ENCODE data around the gene TMEM245. TPM values are rescaled to one million over a fixed set of nuclear protein-coding genes. Genes with fewer than 3 reads are reported as not detected.

TMEM245 gene
- total and polyA plus RNA-seq, 10 of the 15 experiments (the other 5 are each of a cell fraction or from before 2014, with no cell fraction given), result 7.4 to 36.1 (median 19.0) TPM

DNA sequence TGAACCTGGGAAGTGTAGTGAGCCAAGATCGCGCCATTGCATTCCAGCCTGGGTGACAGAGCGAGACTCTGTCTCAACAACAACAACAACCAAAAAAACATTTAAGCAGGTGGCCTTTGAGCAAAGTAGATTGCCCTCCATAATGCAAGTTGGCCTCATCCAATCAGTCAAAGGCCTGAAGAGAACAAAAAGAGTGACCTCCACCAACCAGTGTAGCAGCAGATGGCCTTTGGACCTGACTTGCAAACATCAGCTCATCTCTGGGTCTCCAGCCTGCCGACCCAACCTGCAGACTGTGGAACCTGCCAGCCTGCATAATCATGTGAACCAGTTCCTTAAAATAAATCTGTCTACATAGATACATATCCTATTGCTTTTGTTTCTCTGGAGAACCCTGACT lies 39.8 kb upstream of the TMEM245 start:
- ChIA-PET POLR2A (no interaction called here), CTCF (no interaction called here), SMC1A (ENCODE audit: uncharacterized antibody, unreplicated experiment) (no interaction called here), RAD21 (ENCODE audit: unreplicated experiment) (no interaction called here)
- no peak overlapping the region for H3K4me2 ChIP-seq (ENCODE audit: control insufficient read depth, insufficient read depth)
- no peaks in the 10 kb centered on the region for H3K9me3 ChIP-seq (replicated peaks; ENCODE audit: control insufficient read depth, insufficient read depth, low read length)
- DNase-seq (ENCODE audit: low read depth, low spot score), result no peak
- in situ Hi-C loops (cut with MboI) (no loop called here), intact Hi-C loops (cut with micrococcal nuclease; ENCODE audit: unreplicated experiment) (no loop called here)
- no peak overlapping the region for H3K27ac ChIP-seq (ENCODE audit: control insufficient read depth, insufficient read depth)
- TF ChIP-seq NBN (IDR thresholded peaks at IDR 0.05), result no peak
- no peak for TF ChIP-seq RB1 (IDR thresholded peaks at IDR 0.05; ENCODE audit: borderline replicate concordance)
- BruUV-seq (replicated peaks), result no TSS peak
- no peak overlapping the region for H2AFZ ChIP-seq (ENCODE audit: control insufficient read depth, low read depth, low read length)
- H3K4me3 ChIP-seq, result no peak overlapping the region
- no peaks in the 10 kb centered on the region for H3K79me2 ChIP-seq (ENCODE audit: control insufficient read depth, insufficient read depth, low read length)
- no peaks in the 10 kb centered on the region; a peak in 2 of 4 replicates for H3K27me3 ChIP-seq (replicated peaks in 1 of 2; ENCODE audit: control insufficient read depth in 2 of 2, insufficient read depth in 2 of 2, low read length in 1 of 2)
- FAIRE-seq, result no peak
- no peaks in the 10 kb centered on the region for H4K20me1 ChIP-seq (ENCODE audit: control insufficient read depth, insufficient read depth)
- no peak overlapping the region for H3K9ac ChIP-seq (ENCODE audit: control insufficient read depth, insufficient read depth, low read length)
- ATAC-seq, result no peak
- H3K36me3 ChIP-seq (ENCODE audit: control insufficient read depth in 2 of 2, insufficient read depth in 2 of 2, low read length in 1 of 2), result no peaks in the 10 kb centered on the region
- H3K4me1 ChIP-seq (ENCODE audit: control insufficient read depth, insufficient read depth, low read length), result 0 out of 2 replicates have a peak, but pooled peaks cover 6% of the 10 kb centered on the region
- WGBS (ENCODE audit: insufficient coverage, insufficient replicate concordance, low lambda C conversion rate, missing lambda C conversion rate), result 48% methylated on average over 4 of the region's 4 CpGs

DNA sequence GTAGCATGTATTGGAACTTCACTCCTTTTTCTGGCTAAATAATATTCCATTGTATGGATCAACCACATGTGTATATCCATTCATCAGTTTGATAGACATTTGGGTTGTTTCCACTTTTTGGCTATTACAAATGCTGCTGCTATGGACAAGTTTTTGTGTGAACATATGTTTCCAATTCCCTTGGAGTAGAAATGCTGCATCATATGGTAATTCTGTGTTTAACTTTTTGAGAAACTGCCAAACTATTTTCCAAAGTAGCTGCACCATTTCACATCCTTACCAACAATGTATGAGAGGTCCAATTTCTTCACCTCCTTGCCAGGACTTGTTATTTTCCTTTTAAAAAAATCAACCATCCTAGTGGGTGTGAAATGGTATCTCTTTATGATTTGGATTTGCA lies 38.9 kb upstream of the TMEM245 start:
- FAIRE-seq, result no peak
- intact Hi-C loops (cut with micrococcal nuclease; ENCODE audit: unreplicated experiment), result no loop called here
- H2AFZ ChIP-seq (ENCODE audit: control insufficient read depth, low read depth, low read length), result no peak overlapping the region
- no peak overlapping the region for H3K4me3 ChIP-seq
- CTCF ChIA-PET, result no interaction called here
- H3K9me3 ChIP-seq (replicated peaks; ENCODE audit: control insufficient read depth, insufficient read depth, low read length), result no peaks in the 10 kb centered on the region; the same call in 2 of the 3 replicates
- no peak for DNase-seq (ENCODE audit: low read depth, low spot score)
- no peak overlapping the region for H3K27ac ChIP-seq (ENCODE audit: control insufficient read depth, insufficient read depth)
- no peaks in the 10 kb centered on the region for H4K20me1 ChIP-seq (ENCODE audit: control insufficient read depth, insufficient read depth)
- in situ Hi-C loops (cut with MboI), result no loop called here
- SMC1A ChIA-PET (ENCODE audit: uncharacterized antibody, unreplicated experiment), result interaction anchor here (0.8 kb wide), 1 partner anchor 159 kb away, joined by 3 read pairs; no protein-coding TSS in a partner anchor
- H3K36me3 ChIP-seq (ENCODE audit: control insufficient read depth in 2 of 2, insufficient read depth in 2 of 2, low read length in 1 of 2), result no peaks in the 10 kb centered on the region
- H3K79me2 ChIP-seq (ENCODE audit: control insufficient read depth, insufficient read depth, low read length), result no peaks in the 10 kb centered on the region
- no peaks in the 10 kb centered on the region for H3K4me1 ChIP-seq (ENCODE audit: control insufficient read depth, insufficient read depth, low read length)
- RAD21 ChIA-PET (ENCODE audit: unreplicated experiment), result interaction anchor here (1.0 kb wide), 1 partner anchor 308 kb away, joined by 3 read pairs; no protein-coding TSS in a partner anchor
- POLR2A ChIA-PET, result no interaction called here
- ATAC-seq, result no peak
- H3K27me3 ChIP-seq (replicated peaks in 1 of 2; ENCODE audit: control insufficient read depth in 2 of 2, insufficient read depth in 2 of 2, low read length in 1 of 2), result no peaks in the 10 kb centered on the region; a peak in 1 of 4 replicates
- H3K4me2 ChIP-seq (ENCODE audit: control insufficient read depth, insufficient read depth), result no peak overlapping the region
- no peak overlapping the region for H3K9ac ChIP-seq (ENCODE audit: control insufficient read depth, insufficient read depth, low read length)
- BruUV-seq (replicated peaks), result no TSS peak
- TF ChIP-seq BRCA1 (IDR thresholded peaks at IDR 0.05; ENCODE audit: low read depth, low read length) (no peak), ATF7 (IDR thresholded peaks at IDR 0.05; ENCODE audit: low read depth) (no peak), CHD4 (IDR thresholded peaks at IDR 0.05) (no peak), WRNIP1 (IDR thresholded peaks at IDR 0.05; ENCODE audit: borderline replicate concordance, low read depth, low read length) (no peak), ZSCAN29 (IDR thresholded peaks at IDR 0.05) (no peak)
- TF ChIP-seq, protein P1, sequence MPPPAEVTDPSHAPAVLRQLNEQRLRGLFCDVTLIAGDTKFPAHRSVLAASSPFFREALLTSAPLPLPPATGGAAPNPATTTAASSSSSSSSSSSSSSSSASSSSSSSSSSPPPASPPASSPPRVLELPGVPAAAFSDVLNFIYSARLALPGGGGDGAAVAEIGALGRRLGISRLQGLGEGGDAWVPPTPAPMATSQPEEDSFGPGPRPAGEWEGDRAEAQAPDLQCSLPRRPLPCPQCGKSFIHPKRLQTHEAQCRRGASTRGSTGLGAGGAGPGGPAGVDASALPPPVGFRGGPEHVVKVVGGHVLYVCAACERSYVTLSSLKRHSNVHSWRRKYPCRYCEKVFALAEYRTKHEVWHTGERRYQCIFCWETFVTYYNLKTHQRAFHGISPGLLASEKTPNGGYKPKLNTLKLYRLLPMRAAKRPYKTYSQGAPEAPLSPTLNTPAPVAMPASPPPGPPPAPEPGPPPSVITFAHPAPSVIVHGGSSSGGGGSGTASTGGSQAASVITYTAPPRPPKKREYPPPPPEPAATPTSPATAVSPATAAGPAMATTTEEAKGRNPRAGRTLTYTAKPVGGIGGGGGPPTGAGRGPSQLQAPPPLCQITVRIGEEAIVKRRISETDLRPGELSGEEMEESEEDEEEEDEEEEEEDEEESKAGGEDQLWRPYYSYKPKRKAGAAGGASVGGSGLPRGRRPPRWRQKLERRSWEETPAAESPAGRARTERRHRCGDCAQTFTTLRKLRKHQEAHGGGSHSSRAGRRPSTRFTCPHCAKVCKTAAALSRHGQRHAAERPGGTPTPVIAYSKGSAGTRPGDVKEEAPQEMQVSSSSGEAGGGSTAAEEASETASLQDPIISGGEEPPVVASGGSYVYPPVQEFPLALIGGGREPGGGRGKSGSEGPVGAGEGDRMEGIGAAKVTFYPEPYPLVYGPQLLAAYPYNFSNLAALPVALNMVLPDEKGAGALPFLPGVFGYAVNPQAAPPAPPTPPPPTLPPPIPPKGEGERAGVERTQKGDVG (CRISPR knock-in tag; IDR thresholded peaks at IDR 0.05), result no peak
- TF ChIP-seq, protein P2, sequence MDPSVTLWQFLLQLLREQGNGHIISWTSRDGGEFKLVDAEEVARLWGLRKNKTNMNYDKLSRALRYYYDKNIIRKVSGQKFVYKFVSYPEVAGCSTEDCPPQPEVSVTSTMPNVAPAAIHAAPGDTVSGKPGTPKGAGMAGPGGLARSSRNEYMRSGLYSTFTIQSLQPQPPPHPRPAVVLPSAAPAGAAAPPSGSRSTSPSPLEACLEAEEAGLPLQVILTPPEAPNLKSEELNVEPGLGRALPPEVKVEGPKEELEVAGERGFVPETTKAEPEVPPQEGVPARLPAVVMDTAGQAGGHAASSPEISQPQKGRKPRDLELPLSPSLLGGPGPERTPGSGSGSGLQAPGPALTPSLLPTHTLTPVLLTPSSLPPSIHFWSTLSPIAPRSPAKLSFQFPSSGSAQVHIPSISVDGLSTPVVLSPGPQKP (IDR thresholded peaks at IDR 0.05; ENCODE audit: low read depth, low read length), result no peak
- TF ChIP-seq, protein P3, sequence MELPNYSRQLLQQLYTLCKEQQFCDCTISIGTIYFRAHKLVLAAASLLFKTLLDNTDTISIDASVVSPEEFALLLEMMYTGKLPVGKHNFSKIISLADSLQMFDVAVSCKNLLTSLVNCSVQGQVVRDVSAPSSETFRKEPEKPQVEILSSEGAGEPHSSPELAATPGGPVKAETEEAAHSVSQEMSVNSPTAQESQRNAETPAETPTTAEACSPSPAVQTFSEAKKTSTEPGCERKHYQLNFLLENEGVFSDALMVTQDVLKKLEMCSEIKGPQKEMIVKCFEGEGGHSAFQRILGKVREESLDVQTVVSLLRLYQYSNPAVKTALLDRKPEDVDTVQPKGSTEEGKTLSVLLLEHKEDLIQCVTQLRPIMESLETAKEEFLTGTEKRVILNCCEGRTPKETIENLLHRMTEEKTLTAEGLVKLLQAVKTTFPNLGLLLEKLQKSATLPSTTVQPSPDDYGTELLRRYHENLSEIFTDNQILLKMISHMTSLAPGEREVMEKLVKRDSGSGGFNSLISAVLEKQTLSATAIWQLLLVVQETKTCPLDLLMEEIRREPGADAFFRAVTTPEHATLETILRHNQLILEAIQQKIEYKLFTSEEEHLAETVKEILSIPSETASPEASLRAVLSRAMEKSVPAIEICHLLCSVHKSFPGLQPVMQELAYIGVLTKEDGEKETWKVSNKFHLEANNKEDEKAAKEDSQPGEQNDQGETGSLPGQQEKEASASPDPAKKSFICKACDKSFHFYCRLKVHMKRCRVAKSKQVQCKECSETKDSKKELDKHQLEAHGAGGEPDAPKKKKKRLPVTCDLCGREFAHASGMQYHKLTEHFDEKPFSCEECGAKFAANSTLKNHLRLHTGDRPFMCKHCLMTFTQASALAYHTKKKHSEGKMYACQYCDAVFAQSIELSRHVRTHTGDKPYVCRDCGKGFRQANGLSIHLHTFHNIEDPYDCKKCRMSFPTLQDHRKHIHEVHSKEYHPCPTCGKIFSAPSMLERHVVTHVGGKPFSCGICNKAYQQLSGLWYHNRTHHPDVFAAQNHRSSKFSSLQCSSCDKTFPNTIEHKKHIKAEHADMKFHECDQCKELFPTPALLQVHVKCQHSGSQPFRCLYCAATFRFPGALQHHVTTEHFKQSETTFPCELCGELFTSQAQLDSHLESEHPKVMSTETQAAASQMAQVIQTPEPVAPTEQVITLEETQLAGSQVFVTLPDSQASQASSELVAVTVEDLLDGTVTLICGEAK (IDR thresholded peaks at IDR 0.05; ENCODE audit: borderline replicate concordance), result no peak
